Endodermal cell (in vitro differentiated cells): Measurements from ENCODE around the gene AMHR2. TPM values are rescaled to one million over a fixed set of nuclear protein-coding genes. Genes with fewer than 3 reads are reported as not detected.

Source experiments
- DNase-seq: peaks from one replicate; pipeline ENCODE4 v3.0.0-alpha.2; 2017
- H3K27ac ChIP-seq: 2 replicates; pipeline ENCODE4 v1.5.1; 2013; ENCODE audit warnings: mild to moderate bottlenecking, low read depth, low read length, moderate library complexity
- H3K27me3 ChIP-seq: 2 replicates; pipeline ENCODE4 v1.6.1; 2013; ENCODE audit warnings: mild to moderate bottlenecking, low read length, moderate library complexity; ENCODE audit not compliant: insufficient read depth, control insufficient read depth, poor library complexity, severe bottlenecking
- H3K36me3 ChIP-seq: 2 replicates; pipeline ENCODE4 v1.7.0; 2013; ENCODE audit warnings: mild to moderate bottlenecking, low read length, moderate library complexity; ENCODE audit not compliant: control insufficient read depth, insufficient read depth
- H3K4me1 ChIP-seq: one replicate; pipeline ENCODE4 v1.7.0; 2013; ENCODE audit warnings: low read length; ENCODE audit not compliant: control insufficient read depth, insufficient read depth
- H3K4me3 ChIP-seq: 2 replicates; pipeline ENCODE4 v1.5.1; 2013; ENCODE audit warnings: mild to moderate bottlenecking, low read length, moderate library complexity
- H3K9ac ChIP-seq: 2 replicates; pipeline ENCODE4 v1.6.1; 2013; ENCODE audit warnings: mild to moderate bottlenecking, low read length, moderate library complexity; ENCODE audit not compliant: poor library complexity, severe bottlenecking; ENCODE audit errors: extremely low read depth
- H3K9me3 ChIP-seq: 2 replicates; pipeline ENCODE4 v1.6.1; 2013; ENCODE audit warnings: mild to moderate bottlenecking, low read length, moderate library complexity; ENCODE audit not compliant: control insufficient read depth
- H3K27ac Mint-ChIP-seq: 2 replicates; pipeline ENCODE4 v1.8.0; 2020; ENCODE audit warnings: mixed read lengths
- H3K27me3 Mint-ChIP-seq: 2 replicates; pipeline ENCODE4 v1.8.0; 2021; ENCODE audit warnings: mild to moderate bottlenecking, mixed read lengths; ENCODE audit not compliant: insufficient read depth
- H3K36me3 Mint-ChIP-seq: 2 replicates; pipeline ENCODE4 v1.8.0; 2020; ENCODE audit warnings: low read depth, mixed read lengths
- H3K4me1 Mint-ChIP-seq: 2 replicates; pipeline ENCODE4 v1.8.0; 2020; ENCODE audit warnings: mixed read lengths
- H3K4me3 Mint-ChIP-seq: 2 replicates; pipeline ENCODE4 v1.8.0; 2020; ENCODE audit warnings: mild to moderate bottlenecking, moderate library complexity, mixed read lengths
- H3K9me3 Mint-ChIP-seq: 2 replicates; pipeline ENCODE4 v1.8.0; 2020; ENCODE audit warnings: mild to moderate bottlenecking, mixed read lengths
- CTCF ChIP-seq: fragments of 200-600 bp; sonication (generic); conservative IDR thresholded peaks from 2 replicates; pipeline ENCODE4 v1.5.0; 2021; ENCODE audit warnings: antibody characterized with exemption, mild to moderate bottlenecking
- WGBS, 2 experiments: methylation state at CpG; one replicate each; pipeline versions ENCODE4 v1.1.5 to v1.1.7; 2013; ENCODE audit warnings: missing lambda C conversion rate in 2 of 2, mixed read lengths in 1 of 2; ENCODE audit not compliant: insufficient coverage in 1 of 2, insufficient read length in 1 of 2; 5-methylcytosine and 5-hydroxymethylcytosine counted together
- total RNA-seq, 2 donors: library from RNA; stranded (reverse); fragmentation: NEBNext Ultra II Directional in 1 of 2; extraction: Animal tissue kit (Norgen Biotek cat#: 25700) in 1 of 2; gene quantifications; 2 replicates in 1 of 2; 3 replicates in 1 of 2; pipeline ENCODE4 v1.2.1, GENCODE V29; 2021

AMHR2 gene
- total RNA-seq, 2 donors from 2014 or later, result 17.1 to 23.6 TPM

GRCh38 chr12:53424626-53425514 lies 1.2 kb downstream of the AMHR2 start:
- H3K4me1 ChIP-seq, result peaks cover 25% of the 10 kb centered on the region
- Mint-ChIP-seq H3K9me3 (no peaks in the 10 kb centered on the region), H3K4me1 (peaks cover 49% of the 10 kb centered on the region), H3K27ac (peak overlapping the region; percentile 83), H3K27me3 (no peaks in the 10 kb centered on the region), H3K4me3 (peak overlapping the region; percentile 55), H3K36me3 (peaks cover 6% of the 10 kb centered on the region)
- H3K27ac ChIP-seq, result no peak overlapping the region
- H3K9ac ChIP-seq, result peak overlapping the region; percentile 58
- H3K36me3 ChIP-seq, result no peaks in the 10 kb centered on the region
- WGBS, 2 experiments, result 74 to 76% methylated on average over 3 to 9 of the region's 9 CpGs
- no peak for TF ChIP-seq CTCF
- H3K27me3 ChIP-seq, result no peaks in the 10 kb centered on the region
- no peaks in the 10 kb centered on the region for H3K9me3 ChIP-seq
- peak; percentile 80 for DNase-seq
- peak overlapping the region; percentile 77 for H3K4me3 ChIP-seq

- no peak for TF ChIP-seq CTCF
- H3K4me1 Mint-ChIP-seq, result peaks cover 44% of the 10 kb centered on the region
- peak; percentile 65 for DNase-seq
- Histone ChIP-seq H3K36me3 (no peaks in the 10 kb centered on the region), H3K4me1 (peaks cover 23% of the 10 kb centered on the region), H3K27me3 (no peaks in the 10 kb centered on the region), H3K27ac (no peak overlapping the region), H3K9me3 (no peaks in the 10 kb centered on the region), H3K9ac (peak overlapping the region; percentile 58), H3K4me3 (peak overlapping the region; percentile 77)
- H3K4me3 Mint-ChIP-seq, result peak overlapping the region; percentile 55
- H3K36me3 Mint-ChIP-seq, result peaks cover 10% of the 10 kb centered on the region
- H3K27me3 Mint-ChIP-seq, result no peaks in the 10 kb centered on the region
- WGBS, 2 experiments, result 91 to 92% methylated on average over 6 to 11 of the region's 11 CpGs
- peak overlapping the region; percentile 83 for H3K27ac Mint-ChIP-seq
- no peaks in the 10 kb centered on the region for H3K9me3 Mint-ChIP-seq
Observed at GRCh38 chr12:53425515-53426150, 2.0 kb downstream of the AMHR2 start.

- H3K36me3 ChIP-seq, result no peaks in the 10 kb centered on the region
- 91 to 96% methylated on average over 4 to 7 of the region's 7 CpGs for WGBS, 2 experiments
- H3K4me1 ChIP-seq, result peaks cover 21% of the 10 kb centered on the region
- no peak overlapping the region for H3K27ac ChIP-seq
- H3K27me3 Mint-ChIP-seq, result no peaks in the 10 kb centered on the region
- H3K9me3 ChIP-seq, result no peaks in the 10 kb centered on the region
- H3K4me3 Mint-ChIP-seq, result no peak overlapping the region
- H3K4me1 Mint-ChIP-seq, result peaks cover 39% of the 10 kb centered on the region
- no peaks in the 10 kb centered on the region for H3K27me3 ChIP-seq
- no peak overlapping the region for H3K9ac ChIP-seq
- no peak overlapping the region for H3K4me3 ChIP-seq
- H3K9me3 Mint-ChIP-seq, result no peaks in the 10 kb centered on the region
- no peak for DNase-seq
- peaks cover 17% of the 10 kb centered on the region for H3K36me3 Mint-ChIP-seq
- H3K27ac Mint-ChIP-seq, result no peak overlapping the region
- TF ChIP-seq CTCF, result no peak
Observed at GRCh38 chr12:53427905-53428594, 4.4 kb downstream of the AMHR2 start.
